ENCODE results near the gene DDN. TPM values are rescaled to one million over a fixed set of nuclear protein-coding genes. Genes with fewer than 3 reads are reported as not detected.

Gene DDN
- total RNA-seq, 1 experiment from 2014 or later, result 0.51 TPM

DNA sequence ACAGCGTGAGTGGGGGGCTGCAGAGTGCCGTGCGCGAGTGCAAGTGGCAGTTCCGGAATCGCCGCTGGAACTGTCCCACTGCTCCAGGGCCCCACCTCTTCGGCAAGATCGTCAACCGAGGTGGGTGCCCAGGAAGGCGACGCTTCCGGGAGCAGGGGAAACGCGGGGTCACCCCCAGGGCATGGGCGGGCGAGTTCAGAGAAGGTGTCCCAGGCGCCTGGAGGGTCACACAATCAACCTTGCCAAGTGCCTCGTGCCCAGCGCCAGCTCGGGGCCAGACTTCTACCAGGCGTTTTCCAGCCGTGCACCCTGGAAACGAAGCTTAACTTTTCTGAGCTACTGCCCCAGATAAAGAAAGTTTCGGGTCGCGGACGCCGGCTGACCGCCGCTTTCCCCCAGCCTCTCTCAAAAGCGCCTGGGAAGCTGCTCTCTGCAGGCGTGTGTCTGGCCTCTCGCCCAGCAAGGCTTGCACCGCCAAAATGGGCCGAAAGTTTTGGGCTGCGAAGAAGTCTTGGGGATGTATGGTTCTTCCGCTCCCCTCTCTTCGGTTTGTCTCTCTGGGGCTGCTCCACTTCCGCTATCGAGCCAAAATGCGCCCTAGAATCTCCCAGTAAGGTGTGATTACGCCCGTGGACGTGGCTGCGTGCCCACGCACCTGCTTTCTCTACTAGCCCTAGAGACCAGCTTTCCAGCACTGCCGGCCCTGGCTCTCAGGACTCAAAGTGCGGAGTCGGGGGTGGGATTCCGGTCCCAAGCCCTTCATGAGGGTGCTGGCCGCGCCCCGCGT lies 19.4 kb downstream of the DDN start:
- CTCF ChIA-PET, result interaction anchor here (1.2 to 2.6 kb wide), 3 partner anchors 13 to 17 kb away, joined by 4 to 10 read pairs (median 5); no protein-coding TSS in a partner anchor

DNA sequence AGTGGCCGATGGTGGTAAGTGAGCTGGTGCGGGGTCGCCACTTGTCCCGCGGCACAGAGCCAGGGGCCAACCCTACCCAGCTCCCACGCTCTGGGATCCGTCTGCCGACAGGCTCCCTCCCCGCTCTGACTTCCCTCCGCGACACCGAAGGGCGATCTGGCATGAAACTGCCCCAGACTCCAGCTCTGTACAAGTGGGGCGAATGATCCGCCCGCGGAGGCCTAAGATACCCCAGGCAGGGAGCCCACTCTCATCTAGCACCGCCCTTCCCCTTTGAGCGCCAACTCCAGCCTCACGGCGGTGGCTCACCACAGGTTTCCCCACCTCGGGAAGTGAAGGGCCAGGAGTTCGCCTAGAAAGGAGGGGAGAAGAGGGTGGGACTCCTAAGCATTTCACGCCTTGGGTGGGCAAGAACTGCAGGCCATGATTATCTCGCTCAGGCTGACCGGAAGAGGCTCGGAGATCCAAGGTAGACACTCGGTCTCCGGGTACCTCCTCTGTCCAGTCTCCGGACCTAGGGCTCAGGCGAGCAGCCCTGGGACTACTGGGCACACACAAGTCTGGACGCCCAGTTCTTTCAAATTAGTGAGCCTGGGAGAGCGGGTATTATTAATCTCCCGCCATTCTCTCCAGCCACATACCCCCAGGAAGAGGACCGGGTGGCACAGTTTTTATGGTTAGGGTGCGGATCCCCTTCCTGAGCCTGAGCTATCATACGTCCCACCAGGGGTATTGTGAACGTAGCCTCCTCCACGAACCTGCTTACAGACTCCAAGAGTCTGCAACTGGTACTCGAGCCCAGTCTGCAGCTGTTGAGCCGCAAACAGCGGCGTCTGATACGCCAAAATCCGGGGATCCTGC lies 20.2 kb downstream of the DDN start:
- ATAC-seq (peak; percentile 50), DNase-seq (ENCODE audit: low read depth, low spot score) (no peak)
- intact Hi-C loops (cut with micrococcal nuclease; ENCODE audit: unreplicated experiment) (no loop called here), in situ Hi-C loops (cut with HindIII; ENCODE audit: low pct_unique_long_range_greater_than_20kb, low sequenced_read_pairs) (no loop called here)
- ChIA-PET CTCF (interaction anchor here (0.6 to 2.6 kb wide), 5 partner anchors 10 to 256 kb away, joined by 4 to 10 read pairs (median 7); no protein-coding TSS in a partner anchor), POLR2A (no interaction called here)
- Histone ChIP-seq H3K4me3 (ENCODE audit: low read depth in 2 of 2, low read length in 2 of 2) (peak overlapping the region; percentile 25 to 39), H3K4me1 (ENCODE audit: control insufficient read depth, insufficient read depth, low read length) (peaks cover 9% of the 10 kb centered on the region), H3K27ac (ENCODE audit: low read length) (no peak overlapping the region), H3K27me3 (ENCODE audit: control insufficient read depth, insufficient read depth, low read length) (peaks cover 16% of the 10 kb centered on the region), H3K9me3 (ENCODE audit: control insufficient read depth, insufficient read depth, low read depth, low read length) (no peaks in the 10 kb centered on the region), H3K36me3 (ENCODE audit: control insufficient read depth, insufficient read depth, low read length) (no peaks in the 10 kb centered on the region)
- TF ChIP-seq, protein P1, sequence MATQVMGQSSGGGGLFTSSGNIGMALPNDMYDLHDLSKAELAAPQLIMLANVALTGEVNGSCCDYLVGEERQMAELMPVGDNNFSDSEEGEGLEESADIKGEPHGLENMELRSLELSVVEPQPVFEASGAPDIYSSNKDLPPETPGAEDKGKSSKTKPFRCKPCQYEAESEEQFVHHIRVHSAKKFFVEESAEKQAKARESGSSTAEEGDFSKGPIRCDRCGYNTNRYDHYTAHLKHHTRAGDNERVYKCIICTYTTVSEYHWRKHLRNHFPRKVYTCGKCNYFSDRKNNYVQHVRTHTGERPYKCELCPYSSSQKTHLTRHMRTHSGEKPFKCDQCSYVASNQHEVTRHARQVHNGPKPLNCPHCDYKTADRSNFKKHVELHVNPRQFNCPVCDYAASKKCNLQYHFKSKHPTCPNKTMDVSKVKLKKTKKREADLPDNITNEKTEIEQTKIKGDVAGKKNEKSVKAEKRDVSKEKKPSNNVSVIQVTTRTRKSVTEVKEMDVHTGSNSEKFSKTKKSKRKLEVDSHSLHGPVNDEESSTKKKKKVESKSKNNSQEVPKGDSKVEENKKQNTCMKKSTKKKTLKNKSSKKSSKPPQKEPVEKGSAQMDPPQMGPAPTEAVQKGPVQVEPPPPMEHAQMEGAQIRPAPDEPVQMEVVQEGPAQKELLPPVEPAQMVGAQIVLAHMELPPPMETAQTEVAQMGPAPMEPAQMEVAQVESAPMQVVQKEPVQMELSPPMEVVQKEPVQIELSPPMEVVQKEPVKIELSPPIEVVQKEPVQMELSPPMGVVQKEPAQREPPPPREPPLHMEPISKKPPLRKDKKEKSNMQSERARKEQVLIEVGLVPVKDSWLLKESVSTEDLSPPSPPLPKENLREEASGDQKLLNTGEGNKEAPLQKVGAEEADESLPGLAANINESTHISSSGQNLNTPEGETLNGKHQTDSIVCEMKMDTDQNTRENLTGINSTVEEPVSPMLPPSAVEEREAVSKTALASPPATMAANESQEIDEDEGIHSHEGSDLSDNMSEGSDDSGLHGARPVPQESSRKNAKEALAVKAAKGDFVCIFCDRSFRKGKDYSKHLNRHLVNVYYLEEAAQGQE (IDR thresholded peaks at IDR 0.05; ENCODE audit: insufficient read depth in 1 of 2, low read depth in 2 of 2, low read length in 1 of 2), result no peak
- TF ChIP-seq TCF7L2 (IDR thresholded peaks at IDR 0.05; ENCODE audit: low read depth, low read length) (no peak), SIN3A (IDR thresholded peaks at IDR 0.05; ENCODE audit: borderline replicate concordance, insufficient read depth, low read depth, low read length) (no peak), POLR2AphosphoS5 (IDR thresholded peaks at IDR 0.05; ENCODE audit: low read depth, low read length) (no peak)
- TF ChIP-seq, protein P2, sequence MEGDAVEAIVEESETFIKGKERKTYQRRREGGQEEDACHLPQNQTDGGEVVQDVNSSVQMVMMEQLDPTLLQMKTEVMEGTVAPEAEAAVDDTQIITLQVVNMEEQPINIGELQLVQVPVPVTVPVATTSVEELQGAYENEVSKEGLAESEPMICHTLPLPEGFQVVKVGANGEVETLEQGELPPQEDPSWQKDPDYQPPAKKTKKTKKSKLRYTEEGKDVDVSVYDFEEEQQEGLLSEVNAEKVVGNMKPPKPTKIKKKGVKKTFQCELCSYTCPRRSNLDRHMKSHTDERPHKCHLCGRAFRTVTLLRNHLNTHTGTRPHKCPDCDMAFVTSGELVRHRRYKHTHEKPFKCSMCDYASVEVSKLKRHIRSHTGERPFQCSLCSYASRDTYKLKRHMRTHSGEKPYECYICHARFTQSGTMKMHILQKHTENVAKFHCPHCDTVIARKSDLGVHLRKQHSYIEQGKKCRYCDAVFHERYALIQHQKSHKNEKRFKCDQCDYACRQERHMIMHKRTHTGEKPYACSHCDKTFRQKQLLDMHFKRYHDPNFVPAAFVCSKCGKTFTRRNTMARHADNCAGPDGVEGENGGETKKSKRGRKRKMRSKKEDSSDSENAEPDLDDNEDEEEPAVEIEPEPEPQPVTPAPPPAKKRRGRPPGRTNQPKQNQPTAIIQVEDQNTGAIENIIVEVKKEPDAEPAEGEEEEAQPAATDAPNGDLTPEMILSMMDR (IDR thresholded peaks at IDR 0.05), result no peak
- BruUV-seq (replicated peaks), result no TSS peak

More for the DNA sequence above, 19.4 kb downstream of the DDN start:
- POLR2A ChIA-PET, result no interaction called here
- H3K36me3 ChIP-seq (ENCODE audit: control insufficient read depth, insufficient read depth, low read length), result no peaks in the 10 kb centered on the region
- no TSS peak for BruUV-seq (replicated peaks)
- in situ Hi-C loops (cut with HindIII; ENCODE audit: low pct_unique_long_range_greater_than_20kb, low sequenced_read_pairs), result no loop called here
- DNase-seq (ENCODE audit: low read depth, low spot score) (no peak), ATAC-seq (no peak)
- H3K27me3 ChIP-seq (ENCODE audit: control insufficient read depth, insufficient read depth, low read length), result peaks cover 18% of the 10 kb centered on the region
- H3K27ac ChIP-seq (ENCODE audit: low read length), result no peak overlapping the region
- peaks cover 9% of the 10 kb centered on the region for H3K4me1 ChIP-seq (ENCODE audit: control insufficient read depth, insufficient read depth, low read length)
- H3K4me3 ChIP-seq (ENCODE audit: low read depth in 2 of 2, low read length in 2 of 2), result peak overlapping the region in 1 of 2 experiments; percentile 39; a peak in 2 of 4 replicates
- TF ChIP-seq, protein P1 (IDR thresholded peaks at IDR 0.05; ENCODE audit: insufficient read depth in 1 of 2, low read depth in 2 of 2, low read length in 1 of 2), result no peak
- TF ChIP-seq TCF7L2 (IDR thresholded peaks at IDR 0.05; ENCODE audit: low read depth, low read length) (no peak), SIN3A (IDR thresholded peaks at IDR 0.05; ENCODE audit: borderline replicate concordance, insufficient read depth, low read depth, low read length) (no peak), POLR2AphosphoS5 (IDR thresholded peaks at IDR 0.05; ENCODE audit: low read depth, low read length) (no peak)
- TF ChIP-seq, protein P2 (IDR thresholded peaks at IDR 0.05), result no peak
- no peaks in the 10 kb centered on the region for H3K9me3 ChIP-seq (ENCODE audit: control insufficient read depth, insufficient read depth, low read depth, low read length)
- intact Hi-C loops (cut with micrococcal nuclease; ENCODE audit: unreplicated experiment), result no loop called here

Measured in Panc1 (cell line).